Endothelial cell of umbilical vein (primary cell): ENCODE data around the gene NEK6. TPM values are rescaled to one million over a fixed set of nuclear protein-coding genes. Genes with fewer than 3 reads are reported as not detected.

ENCODE experiments used
- BruUV-seq: library from RNA; stranded (reverse); fragments of 400-500 nt; replicated peaks from 2 replicates; lab custom pipeline; 2021; lab: Mats Ljungman, UMichigan
- CTCF ChIA-PET: fragments of 300-600, 350-600 bp; sonication (Branson Sonifier 250); formaldehyde crosslinking; loops from one replicate; lab custom pipeline; 2021; ENCODE audit warnings: antibody characterized with exemption, inconsistent platforms; lab: Charles Lee
- POLR2A ChIA-PET: fragments of 300-600, 350-600 bp; sonication (Branson Sonifier 250); formaldehyde crosslinking; loops from one replicate; lab custom pipeline; 2021; ENCODE audit warnings: antibody characterized with exemption, inconsistent platforms; lab: Charles Lee
- DNase-seq: peaks from one replicate; pipeline ENCODE4 v3.0.0-alpha.2; 2011; ENCODE audit warnings: low read depth, low spot score
- FAIRE-seq: peaks from 2 replicates; lab custom pipeline; 2011; peaks lifted over from hg19 to GRCh38; lab: Jason Lieb, UNC
- H2AFZ ChIP-seq: 2 replicates; pipeline ENCODE4 v1.6.0; 2012; ENCODE audit warnings: low read depth, low read length, control low read depth, inconsistent platforms
- H3K27ac ChIP-seq: 2 replicates; pipeline ENCODE4 v1.5.1; 2011; ENCODE audit warnings: low read depth, mild to moderate bottlenecking, control low read depth, low read length, moderate library complexity; ENCODE audit not compliant: insufficient read depth
- H3K27me3 ChIP-seq, 2 experiments: 2 replicates each; pipeline versions ENCODE4 v1.6.0 to v1.6.1; 2011; ENCODE audit warnings: low read length in 2 of 2, mixed read lengths in 1 of 2; ENCODE audit not compliant: control insufficient read depth in 2 of 2, insufficient read depth in 2 of 2
- H3K36me3 ChIP-seq, 2 experiments: 2 replicates in 1 of 2; 3 replicates in 1 of 2; pipeline ENCODE4 v1.5.1; 2011; ENCODE audit warnings: low read length in 2 of 2, mild to moderate bottlenecking in 1 of 2, moderate library complexity in 1 of 2; ENCODE audit not compliant: control insufficient read depth in 2 of 2, insufficient read depth in 2 of 2; ENCODE audit errors: extremely low read depth in 1 of 2
- H3K4me1 ChIP-seq: 3 replicates; pipeline ENCODE4 v1.5.1; 2011; ENCODE audit warnings: mild to moderate bottlenecking, low read length; ENCODE audit not compliant: control insufficient read depth, insufficient read depth; ENCODE audit errors: extremely low read depth
- H3K4me2 ChIP-seq: 2 replicates; pipeline ENCODE4 v1.6.1; 2011; ENCODE audit warnings: low read length, control low read depth, mixed read lengths; ENCODE audit not compliant: insufficient read depth
- H3K4me3 ChIP-seq, 3 experiments: fragments of 200-600 bp in 1 of 3; sonication (generic), shearing (Covaris generic) in 1 of 3; replicated peaks in 1 of 3; 2 replicates each; pipeline ENCODE4 v1.5.1; 2011 to 2016; ENCODE audit warnings: control low read depth in 3 of 3, low read length in 3 of 3, mild to moderate bottlenecking in 2 of 3, inconsistent platforms in 1 of 3, low read depth in 1 of 3, moderate library complexity in 1 of 3; ENCODE audit not compliant: insufficient read depth in 1 of 3
- H3K79me2 ChIP-seq: 2 replicates; pipeline ENCODE4 v1.6.0; 2012; ENCODE audit warnings: low read length, inconsistent platforms; ENCODE audit not compliant: control insufficient read depth, insufficient read depth
- H3K9ac ChIP-seq: replicated peaks from 2 replicates; pipeline ENCODE3; 2011; ENCODE audit warnings: low read length, control low read depth; ENCODE audit not compliant: insufficient read depth; ENCODE audit errors: extremely low read depth
- H3K9me1 ChIP-seq: replicated peaks from 3 replicates; pipeline ENCODE4 v1.6.0; 2011; ENCODE audit warnings: mild to moderate bottlenecking, low read length; ENCODE audit not compliant: control insufficient read depth, insufficient read depth; ENCODE audit errors: extremely low read depth
- H3K9me3 ChIP-seq: replicated peaks from 2 replicates; pipeline ENCODE4 v1.5.1; 2012; ENCODE audit warnings: low read length, inconsistent platforms; ENCODE audit not compliant: control insufficient read depth, insufficient read depth
- H4K20me1 ChIP-seq: replicated peaks from 2 replicates; pipeline ENCODE3; 2011; ENCODE audit warnings: mild to moderate bottlenecking, low read length; ENCODE audit not compliant: control insufficient read depth, insufficient read depth; ENCODE audit errors: extremely low read depth
- CTCF ChIP-seq, 2 donors: IDR thresholded peaks; 1 replicate in 1 of 2; 2 replicates in 1 of 2; pipeline ENCODE4 v1.5.1; 2011; ENCODE audit warnings: low read length in 2 of 2, mild to moderate bottlenecking in 2 of 2, moderate library complexity in 2 of 2, control low read depth in 1 of 2, inconsistent platforms in 1 of 2, low read depth in 1 of 2; ENCODE audit not compliant: insufficient read depth in 1 of 2; ENCODE audit errors: extremely low read depth in 1 of 2
- EZH2 ChIP-seq: IDR thresholded peaks from 2 replicates; pipeline ENCODE4 v1.6.1; 2012; ENCODE audit warnings: borderline replicate concordance, low read depth, mild to moderate bottlenecking, moderate library complexity, low read length, inconsistent platforms; ENCODE audit not compliant: severe bottlenecking
- FOS ChIP-seq: IDR thresholded peaks from 2 replicates; pipeline ENCODE4 v1.6.1; 2011; ENCODE audit warnings: mild to moderate bottlenecking, low read length, moderate library complexity, borderline replicate concordance; ENCODE audit not compliant: insufficient read depth
- GATA2 ChIP-seq: IDR thresholded peaks from 2 replicates; pipeline ENCODE4 v1.7.0; 2011; ENCODE audit warnings: low read depth, mild to moderate bottlenecking, moderate library complexity, mixed read lengths, low read length; ENCODE audit not compliant: insufficient read length, insufficient read depth
- JUN ChIP-seq: IDR thresholded peaks from 2 replicates; pipeline ENCODE4 v1.6.1; 2011; ENCODE audit warnings: borderline replicate concordance, low read depth; ENCODE audit not compliant: insufficient read length, insufficient read depth
- MAX ChIP-seq: IDR thresholded peaks from 2 replicates; pipeline ENCODE4 v1.6.1; 2011; ENCODE audit not compliant: insufficient read depth, insufficient read length
- MYC ChIP-seq: IDR thresholded peaks from one replicate; pipeline ENCODE4 v1.6.1; 2011; ENCODE audit warnings: mild to moderate bottlenecking, low read depth, low read length
- POLR2A ChIP-seq: IDR thresholded peaks from 2 replicates; pipeline ENCODE4 v1.6.1; 2012; ENCODE audit warnings: low read depth, mild to moderate bottlenecking, control low read depth, low read length
- POLR2AphosphoS5 ChIP-seq: IDR thresholded peaks from 2 replicates; pipeline ENCODE4 v1.6.1; 2012; ENCODE audit warnings: low read depth, mild to moderate bottlenecking, control low read depth, low read length, moderate library complexity; ENCODE audit not compliant: insufficient read depth
- dilution Hi-C: fragments of 300-500 bp; cut with MboI; formaldehyde crosslinking; loops from one replicate; pipeline ENCODE4 v1.15.0; 2019; ENCODE audit warnings: low sequenced_read_pairs; ENCODE audit not compliant: extremely low pct_ligation_motif_present
- intact Hi-C: fragments of 100-400 bp; cut with micrococcal nuclease; formaldehyde crosslinking; loops from one replicate; pipeline ENCODE4 v1.10.0; 2022
- polyA plus RNA-seq, 4 experiments: library from polyadenylated mRNA; depleted of rRNA in 3 of 4; stranded (reverse) in 3 of 4; unstranded in 1 of 4; fragments of >200 nt; gene quantifications; 2 replicates each; pipeline versions ENCODE4 v1.2.1 to v1.2.3, GENCODE V29; 2011 to 2012; ENCODE audit warnings: missing spikeins in 1 of 4
- total RNA-seq: library from RNA; stranded (reverse); gene quantifications from 2 replicates; pipeline ENCODE4 v1.2.3, GENCODE V29; 2021

Gene NEK6
- total and polyA plus RNA-seq, 2 donors (not counting 3 experiments of a cell fraction or from before 2014, with no cell fraction given), result 64.3 to 67.1 TPM

- intact Hi-C loops, result loop anchor here (1.0 to 2.0 kb wide), 5 partner anchors 11 to 37 kb away; no protein-coding TSS in a partner anchor
- Histone ChIP-seq H4K20me1 (no peaks in the 10 kb centered on the region), H3K36me3 (peaks cover 3 to 14% of the 10 kb centered on the region in 2 experiments), H3K79me2 (peaks cover 80% of the 10 kb centered on the region), H3K9me3 (no peaks in the 10 kb centered on the region), H3K9ac (peak overlapping the region; percentile 31), H3K4me3 (no peak overlapping the region), H3K9me1 (no peaks in the 10 kb centered on the region), H3K27me3 (no peaks in the 10 kb centered on the region), H2AFZ (no peak overlapping the region), H3K27ac (peak overlapping the region; percentile 71), H3K4me2 (no peak overlapping the region), H3K4me1 (peaks cover 68% of the 10 kb centered on the region)
- CTCF ChIA-PET, result interaction anchor here (0.6 to 2.7 kb wide), 9 partner anchors 8 to 175 kb away, joined by 3 to 18 read pairs (median 5); no protein-coding TSS in a partner anchor
- TF ChIP-seq MAX, result no peak
- TF ChIP-seq EZH2, result no peak
- no peak for TF ChIP-seq CTCF (IDR thresholded peaks at IDR 0.05; ENCODE audit: extremely low read depth in 1 of 2, insufficient read depth in 1 of 2, low read depth in 1 of 2, low read length in 2 of 2)
- no peak for TF ChIP-seq POLR2A
- TF ChIP-seq MYC, result no peak
- TF ChIP-seq FOS, result no peak
- TF ChIP-seq GATA2, result no peak
- TF ChIP-seq POLR2AphosphoS5, result no peak
- TF ChIP-seq JUN, result no peak
- FAIRE-seq (no peak), DNase-seq (no peak)
- dilution Hi-C loops, result no loop called here
- BruUV-seq, result TSS peak; percentile 47
- POLR2A ChIA-PET, result no interaction called here
Measured at GRCh38 chr9:124297915-124298645, 40.3 kb downstream of the NEK6 start.
